BJ (cell line): ENCODE measurements around the gene TCF4. TPM values are rescaled to one million over a fixed set of nuclear protein-coding genes. Genes with fewer than 3 reads are reported as not detected.

Experiments
- CTCF ChIA-PET: fragments of 350-600 bp; formaldehyde crosslinking; extraction: SDS; loops from one replicate; lab custom pipeline; 2021; ENCODE audit warnings: antibody characterized with exemption, inconsistent platforms; lab: Yijun Ruan, JAX
- POLR2A ChIA-PET: fragments of 300-600 bp; sonication (Branson Sonifier 250); formaldehyde crosslinking; extraction: SDS; loops from one replicate; lab custom pipeline; 2021; ENCODE audit warnings: antibody characterized with exemption; lab: Charles Lee
- DNase-seq: peaks from one replicate; pipeline ENCODE4 v3.0.0-alpha.2; 2011; ENCODE audit warnings: low read depth
- H3K27me3 ChIP-seq: 2 replicates; pipeline ENCODE4 v1.6.0; 2011; ENCODE audit warnings: low read length; ENCODE audit not compliant: control insufficient read depth, insufficient read depth
- H3K36me3 ChIP-seq: 2 replicates; pipeline ENCODE4 v1.5.1; 2011; ENCODE audit warnings: low read length; ENCODE audit not compliant: control insufficient read depth, insufficient read depth
- H3K4me3 ChIP-seq: 2 replicates; pipeline ENCODE4 v1.5.1; 2011; ENCODE audit warnings: low read depth, mild to moderate bottlenecking, control low read depth, low read length
- polyA plus RNA-seq: library from polyadenylated mRNA; depleted of rRNA; stranded (reverse); fragments of >200 nt; gene quantifications from 2 replicates; pipeline ENCODE4 v1.2.3, GENCODE V29; 2011
- TF ChIP-seq, protein P1 (sequence below): IDR thresholded peaks from 2 replicates; pipeline ENCODE4 v1.5.1; 2011; ENCODE audit warnings: low read depth, mild to moderate bottlenecking, control low read depth, inconsistent platforms, low read length, moderate library complexity; ENCODE audit not compliant: insufficient read depth

Gene TCF4
- polyA plus RNA-seq, 1 experiment, result 65.8 TPM

DNA sequence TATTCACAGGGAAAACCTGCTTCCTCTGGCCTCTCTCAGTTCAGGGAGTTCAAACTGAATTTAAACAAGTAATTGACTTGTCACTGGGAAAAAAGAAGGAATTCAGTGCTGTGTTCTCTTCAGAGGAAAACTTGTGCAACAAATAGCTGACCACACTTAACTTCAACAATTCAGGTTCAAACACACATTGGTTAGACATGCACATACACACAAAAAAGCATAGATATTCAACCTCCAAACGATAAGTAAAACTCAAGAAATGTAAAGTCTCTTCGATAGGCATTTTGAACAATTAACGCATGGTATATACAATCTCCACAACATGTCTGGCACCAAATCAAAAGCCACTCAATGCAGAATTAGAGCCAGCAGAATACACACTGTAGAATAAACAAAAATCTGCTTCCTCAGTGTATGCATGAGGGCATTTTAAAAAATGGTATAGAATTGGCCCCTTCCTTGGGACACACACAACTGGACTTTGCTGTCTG is 269.0 kb downstream of the TCF4 start:
- no peaks in the 10 kb centered on the region for H3K36me3 ChIP-seq
- TF ChIP-seq, protein P1, sequence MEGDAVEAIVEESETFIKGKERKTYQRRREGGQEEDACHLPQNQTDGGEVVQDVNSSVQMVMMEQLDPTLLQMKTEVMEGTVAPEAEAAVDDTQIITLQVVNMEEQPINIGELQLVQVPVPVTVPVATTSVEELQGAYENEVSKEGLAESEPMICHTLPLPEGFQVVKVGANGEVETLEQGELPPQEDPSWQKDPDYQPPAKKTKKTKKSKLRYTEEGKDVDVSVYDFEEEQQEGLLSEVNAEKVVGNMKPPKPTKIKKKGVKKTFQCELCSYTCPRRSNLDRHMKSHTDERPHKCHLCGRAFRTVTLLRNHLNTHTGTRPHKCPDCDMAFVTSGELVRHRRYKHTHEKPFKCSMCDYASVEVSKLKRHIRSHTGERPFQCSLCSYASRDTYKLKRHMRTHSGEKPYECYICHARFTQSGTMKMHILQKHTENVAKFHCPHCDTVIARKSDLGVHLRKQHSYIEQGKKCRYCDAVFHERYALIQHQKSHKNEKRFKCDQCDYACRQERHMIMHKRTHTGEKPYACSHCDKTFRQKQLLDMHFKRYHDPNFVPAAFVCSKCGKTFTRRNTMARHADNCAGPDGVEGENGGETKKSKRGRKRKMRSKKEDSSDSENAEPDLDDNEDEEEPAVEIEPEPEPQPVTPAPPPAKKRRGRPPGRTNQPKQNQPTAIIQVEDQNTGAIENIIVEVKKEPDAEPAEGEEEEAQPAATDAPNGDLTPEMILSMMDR, result no peak
- CTCF ChIA-PET, result interaction anchor here (0.8 to 1.9 kb wide), 5 partner anchors 68 to 91 kb away, joined by 3 to 5 read pairs (median 4); no protein-coding TSS in a partner anchor
- H3K27me3 ChIP-seq, result no peaks in the 10 kb centered on the region
- DNase-seq, result no peak
- H3K4me3 ChIP-seq, result peak overlapping the region; percentile 61
- POLR2A ChIA-PET, result interaction anchor here (0.6 kb wide), 1 partner anchor 1060 kb away, joined by 3 read pairs; no protein-coding TSS in a partner anchor

GRCh38 chr18:55317864-55318263 is 270.1 kb downstream of the TCF4 start:
- no peak for DNase-seq
- Histone ChIP-seq H3K27me3 (no peaks in the 10 kb centered on the region), H3K36me3 (no peaks in the 10 kb centered on the region), H3K4me3 (peak overlapping the region; percentile 22)
- CTCF ChIA-PET, result interaction anchor here (1.2 to 2.1 kb wide), 5 partner anchors 39 to 90 kb away, joined by 4 to 7 read pairs (median 4); no protein-coding TSS in a partner anchor
- TF ChIP-seq, protein P1, result no peak
- POLR2A ChIA-PET, result interaction anchor here (0.6 kb wide), 1 partner anchor 94 kb away, joined by 9 read pairs; no protein-coding TSS in a partner anchor

GRCh38 chr18:55317324-55317723 is 270.7 kb downstream of the TCF4 start:
- no peaks in the 10 kb centered on the region for H3K27me3 ChIP-seq
- no peak overlapping the region for H3K4me3 ChIP-seq
- ChIA-PET POLR2A (no interaction called here), CTCF (interaction anchor here (1.2 to 2.1 kb wide), 3 partner anchors 39 to 83 kb away, joined by 4 to 7 read pairs (median 5); no protein-coding TSS in a partner anchor)
- TF ChIP-seq, protein P1, result no peak
- no peaks in the 10 kb centered on the region for H3K36me3 ChIP-seq
- DNase-seq, result no peak

DNA sequence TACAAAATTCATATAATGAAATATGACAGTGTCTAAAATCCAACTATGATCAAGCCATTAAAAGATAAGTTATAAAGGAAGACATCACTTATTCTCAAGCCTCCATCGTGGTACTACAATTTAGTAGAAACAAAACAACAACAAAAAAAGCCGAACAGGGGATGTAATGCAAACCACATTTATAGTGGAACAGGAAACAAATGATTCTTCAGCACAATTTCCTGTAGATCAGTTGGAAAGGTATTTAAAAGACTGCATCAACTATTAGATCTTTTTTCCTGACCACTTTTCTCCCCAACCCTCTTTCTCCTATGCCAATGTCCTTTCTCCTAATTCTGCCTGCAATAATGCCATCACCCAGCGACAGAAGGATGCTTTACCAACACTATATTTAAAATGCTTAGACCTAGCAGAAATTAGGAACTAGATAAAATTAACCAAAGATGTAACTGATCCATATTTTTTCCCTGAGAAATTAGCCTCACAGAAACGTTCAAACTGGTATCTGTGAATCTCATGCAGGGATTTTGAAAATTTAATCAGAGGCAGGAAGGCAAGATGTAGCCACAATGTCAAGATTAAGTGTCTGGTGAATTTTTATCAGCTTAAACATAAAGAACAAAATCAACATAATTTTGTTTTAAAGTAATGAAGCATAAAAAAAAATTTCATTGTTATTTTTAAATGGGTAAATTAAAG is 271.4 kb downstream of the TCF4 start:
- TF ChIP-seq, protein P1, result no peak
- ChIA-PET CTCF (interaction anchor here (2.1 kb wide), 1 partner anchor 82 kb away, joined by 7 read pairs; no protein-coding TSS in a partner anchor), POLR2A (no interaction called here)
- no peak for DNase-seq
- H3K36me3 ChIP-seq, result no peaks in the 10 kb centered on the region
- no peak overlapping the region for H3K4me3 ChIP-seq
- H3K27me3 ChIP-seq, result no peaks in the 10 kb centered on the region

- Histone ChIP-seq H3K4me3 (no peak overlapping the region), H3K36me3 (no peaks in the 10 kb centered on the region), H3K27me3 (no peaks in the 10 kb centered on the region)
- POLR2A ChIA-PET, result no interaction called here
- no peak for DNase-seq
- TF ChIP-seq, protein P1, result no peak
- CTCF ChIA-PET, result no interaction called here
These were observed 273.3 kb downstream of the TCF4 start for GRCh38 chr18:55314615-55315237.
